Middle frontal gyrus (tissue), 1 donor: Measurements from ENCODE around the gene SMAP1.
"Not testable (repeated sequence)": the region's sequence is repeated elsewhere in the genome, so short reads cannot be mapped to it uniquely, and the experiment has no call there.

ENCODE experiments used
- DNase-seq: peaks from one replicate; pipeline ENCODE4 v3.0.0-alpha.2; 2015; ENCODE audit warnings: low spot score; ENCODE audit errors: extremely low spot score

Gene SMAP1

DNA sequence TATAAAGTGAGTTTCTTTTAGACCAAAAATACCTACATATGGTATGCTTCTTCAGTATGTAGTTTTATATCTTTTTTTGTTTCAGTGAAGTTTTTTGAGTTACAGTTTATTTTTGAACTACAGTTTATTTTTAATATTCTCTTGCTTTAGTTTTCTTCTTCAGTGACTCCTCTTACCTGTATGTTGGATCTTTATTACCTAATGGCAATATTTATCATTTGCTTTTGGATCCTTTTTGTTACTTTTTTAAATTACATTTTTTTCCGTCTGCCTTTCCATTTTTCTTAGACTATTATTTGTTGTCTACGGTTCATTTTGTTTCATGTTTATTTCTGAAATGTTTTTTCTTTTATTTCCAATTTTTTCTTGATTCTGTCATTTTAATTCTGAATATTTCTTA, 71.9 kb downstream of the SMAP1 start:
- DNase-seq = no peak

DNA sequence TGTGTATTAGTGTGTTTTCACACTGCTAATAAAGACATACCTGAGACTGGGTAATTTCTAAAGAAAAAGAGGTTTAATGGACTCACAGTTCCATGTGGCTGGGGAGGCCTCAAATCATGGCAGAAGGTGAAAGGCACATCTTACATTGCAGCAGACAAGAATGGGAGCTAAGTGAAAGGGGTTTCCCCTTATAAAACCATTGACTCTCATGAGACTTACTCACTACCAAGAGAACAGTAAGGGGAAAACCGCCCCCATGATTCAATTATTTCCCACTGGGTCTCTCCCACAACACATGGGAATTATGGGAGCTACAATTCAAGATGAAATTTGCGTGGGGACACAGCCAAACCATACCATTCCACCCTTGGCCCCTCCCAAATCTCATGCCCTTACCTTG, 73.1 kb downstream of the SMAP1 start:
- DNase-seq = not testable (repeated sequence)

- DNase-seq = not testable (repeated sequence)
Observed at GRCh38 chr6:70742462-70742861, 74.8 kb downstream of the SMAP1 start.

DNA sequence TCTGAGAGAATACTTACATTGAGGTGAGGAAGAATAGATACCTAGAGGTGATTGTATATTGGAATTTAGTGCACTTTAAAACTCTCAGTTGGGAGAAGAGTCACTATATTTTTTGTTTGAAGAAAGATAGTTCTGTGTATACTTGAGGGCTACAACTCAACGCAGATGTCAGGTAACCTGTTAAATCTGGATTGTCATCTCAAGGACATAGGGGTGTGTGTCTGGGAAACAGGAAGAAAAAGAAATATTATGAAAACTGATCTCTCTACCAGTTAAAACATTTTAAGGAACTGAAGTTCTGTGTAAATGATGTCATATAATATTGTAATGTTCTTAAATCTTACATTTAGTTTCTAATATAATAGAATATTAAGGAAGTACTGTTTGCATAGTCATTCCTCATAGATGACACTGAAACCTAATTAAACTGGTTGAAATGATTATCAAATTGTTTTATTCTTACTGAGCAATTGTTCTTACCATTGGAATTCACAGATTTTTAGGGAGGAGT, 86.2 kb downstream of the SMAP1 start:
- DNase-seq = no peak

GRCh38 chr6:70758883-70759282, 91.2 kb downstream of the SMAP1 start:
- no peak for DNase-seq

DNA sequence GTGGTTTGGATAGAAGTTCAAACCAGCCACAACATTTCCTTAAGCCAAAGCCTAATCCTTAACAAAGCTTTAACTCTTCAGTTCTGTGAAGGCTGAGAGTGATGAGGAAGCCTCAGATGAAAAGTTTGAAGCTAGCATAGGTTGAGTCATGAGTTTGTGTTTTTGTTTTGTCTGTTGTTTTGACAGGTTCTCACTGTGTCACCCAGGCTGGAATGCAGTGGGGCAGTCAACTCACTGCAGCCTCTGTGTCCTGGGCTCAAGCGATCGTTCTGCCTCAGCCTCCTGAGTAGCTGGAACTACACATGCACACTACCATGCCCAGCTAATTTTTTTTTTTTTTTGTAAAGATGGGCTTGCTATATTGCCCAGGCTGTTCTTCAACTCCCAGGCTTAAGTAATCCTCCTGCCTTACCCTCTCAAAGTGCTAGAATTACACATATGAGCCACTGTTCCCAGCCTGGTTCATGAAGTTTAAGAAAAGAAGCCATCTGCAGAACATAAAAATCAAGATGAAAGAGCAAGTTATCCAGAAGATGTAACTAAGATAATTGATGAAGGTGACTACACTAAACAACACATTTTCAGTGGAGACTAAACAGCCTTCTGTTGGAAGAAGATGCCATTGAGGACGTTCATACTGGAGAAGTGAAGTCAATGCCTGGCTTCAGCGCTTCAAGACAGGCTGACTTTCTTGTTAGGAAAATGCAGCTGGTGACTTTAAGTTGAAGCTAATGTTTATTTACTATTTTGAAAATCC, 96.2 kb downstream of the SMAP1 start:
- no peak for DNase-seq

- DNase-seq = no peak
Observed at GRCh38 chr6:70764706-70765105, 97.0 kb downstream of the SMAP1 start.

DNA sequence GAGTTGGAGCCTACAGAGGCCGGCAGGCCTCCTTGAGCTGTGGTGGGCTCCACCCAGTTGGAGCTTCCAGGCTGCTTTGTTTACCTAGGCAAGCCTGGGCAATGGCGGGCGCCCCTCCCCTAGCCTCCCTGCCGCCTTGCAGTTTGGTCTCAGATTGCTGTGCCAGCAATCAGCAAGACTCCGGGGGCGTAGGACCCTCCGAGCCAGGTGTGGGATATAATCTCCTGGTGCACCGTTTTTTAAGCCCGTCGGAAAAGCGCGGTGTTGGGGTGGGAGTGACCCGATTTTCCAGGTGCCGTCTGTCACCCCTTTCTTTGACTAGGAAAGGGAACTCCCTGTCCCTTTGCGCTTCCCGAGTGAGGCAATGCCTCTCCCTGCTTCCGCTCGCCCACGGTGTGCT, 103.7 kb downstream of the SMAP1 start:
- DNase-seq = not testable (repeated sequence)

DNA sequence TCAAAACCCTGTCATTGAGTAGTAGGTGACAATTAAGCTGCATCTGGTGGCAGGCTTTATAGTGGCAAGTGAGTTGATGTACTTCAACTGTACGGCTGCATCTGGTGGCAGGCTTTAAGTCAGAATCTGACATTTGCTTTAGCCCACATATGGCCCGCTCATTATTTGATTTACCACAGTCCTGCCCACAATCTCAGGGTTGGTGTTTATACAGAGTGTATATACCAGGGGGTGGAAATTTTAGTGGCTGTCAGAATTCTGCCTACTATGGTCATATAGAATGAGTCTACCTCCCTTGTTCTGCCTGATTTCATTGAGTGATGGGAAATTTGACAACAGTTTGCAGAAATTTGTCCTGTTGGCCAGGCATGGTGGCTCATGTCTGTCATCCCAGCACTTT, 112.3 kb downstream of the SMAP1 start:
- no peak for DNase-seq

GRCh38 chr6:70790483-70791224, 123.0 kb downstream of the SMAP1 start:
- DNase-seq = no peak

DNA sequence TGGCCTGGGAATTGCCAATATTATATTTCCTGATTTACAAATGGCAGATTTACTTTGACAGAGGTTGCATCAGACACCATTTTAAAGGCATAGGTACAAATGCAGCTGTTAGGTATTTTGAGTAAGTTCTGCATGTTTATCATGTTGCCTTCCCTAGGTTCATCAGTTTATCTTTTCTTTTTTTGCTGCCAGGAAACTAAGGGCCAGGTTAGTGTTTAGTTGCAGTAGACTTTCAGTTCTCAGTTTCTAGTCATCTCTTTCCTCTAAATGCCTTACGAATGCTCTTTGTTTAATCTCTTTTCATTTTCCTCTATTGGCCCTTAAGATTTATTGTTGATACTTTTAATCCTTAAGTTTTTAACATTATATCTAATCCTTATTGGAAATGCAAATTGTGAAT, 129.9 kb downstream of the SMAP1 start:
- DNase-seq = no peak

DNA sequence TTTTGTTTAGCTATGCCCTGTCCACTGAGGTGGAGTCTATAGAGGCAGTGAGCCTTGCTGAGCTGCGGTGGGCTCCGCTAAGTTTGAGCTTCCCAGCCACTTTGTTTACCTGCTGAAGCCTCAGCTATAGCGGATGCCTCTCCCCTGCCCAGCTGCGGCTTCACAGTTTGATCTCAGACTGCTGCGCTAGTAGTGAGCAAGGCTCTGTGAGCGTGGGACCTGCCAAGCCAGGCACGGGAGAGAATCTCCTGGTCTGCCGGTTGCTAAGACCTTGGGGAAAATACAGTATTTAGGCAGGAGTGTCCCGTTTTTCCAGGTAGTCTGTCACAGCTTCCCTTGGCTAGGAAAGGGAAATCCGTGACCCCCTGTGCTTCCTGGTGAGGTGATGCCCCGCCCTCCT, 138.4 kb downstream of the SMAP1 start:
- no peak for DNase-seq

DNA sequence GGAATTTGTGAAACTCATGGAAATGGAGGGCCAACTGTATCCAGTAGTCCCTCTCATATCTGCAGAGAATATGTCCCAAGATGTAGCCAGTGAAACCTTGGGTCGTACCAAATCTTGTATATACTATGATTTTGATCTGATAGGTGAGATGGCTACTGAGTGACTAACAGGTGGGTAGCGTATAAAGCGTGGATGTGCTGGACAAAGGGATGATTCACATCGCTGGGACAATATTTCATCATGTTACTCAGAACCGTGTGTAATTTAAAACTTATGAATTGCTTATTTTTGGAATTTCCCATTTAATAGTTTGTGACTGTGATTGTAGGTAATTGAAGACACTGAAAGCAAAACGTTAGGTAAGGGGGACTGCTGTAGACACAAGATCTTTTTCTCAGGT, 144.1 kb downstream of the SMAP1 start:
- DNase-seq = no peak

- DNase-seq = no peak
Observed at GRCh38 chr6:70813885-70814284, 146.2 kb downstream of the SMAP1 start.

DNA sequence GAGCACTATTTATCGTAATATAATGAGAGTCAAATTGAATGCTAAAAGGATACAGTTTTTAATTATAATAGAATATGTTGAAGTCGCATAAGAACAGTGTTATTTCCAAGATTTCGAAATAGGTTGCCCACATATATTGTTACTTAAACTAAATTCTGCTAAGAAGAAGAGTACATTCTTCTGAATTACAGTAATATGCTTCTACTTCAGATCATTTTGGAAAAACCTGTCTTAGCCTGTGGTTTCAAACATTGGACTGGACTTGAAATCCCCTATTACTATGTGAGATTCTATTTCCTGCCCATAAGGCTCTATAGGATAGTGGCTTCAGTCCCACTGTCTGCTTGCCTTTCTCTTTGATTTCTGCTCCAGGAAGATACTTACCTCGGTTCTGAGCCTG, 152.0 kb downstream of the SMAP1 start:
- DNase-seq = no peak

GRCh38 chr6:70820778-70821177, 153.1 kb downstream of the SMAP1 start:
- no peak for DNase-seq

DNA sequence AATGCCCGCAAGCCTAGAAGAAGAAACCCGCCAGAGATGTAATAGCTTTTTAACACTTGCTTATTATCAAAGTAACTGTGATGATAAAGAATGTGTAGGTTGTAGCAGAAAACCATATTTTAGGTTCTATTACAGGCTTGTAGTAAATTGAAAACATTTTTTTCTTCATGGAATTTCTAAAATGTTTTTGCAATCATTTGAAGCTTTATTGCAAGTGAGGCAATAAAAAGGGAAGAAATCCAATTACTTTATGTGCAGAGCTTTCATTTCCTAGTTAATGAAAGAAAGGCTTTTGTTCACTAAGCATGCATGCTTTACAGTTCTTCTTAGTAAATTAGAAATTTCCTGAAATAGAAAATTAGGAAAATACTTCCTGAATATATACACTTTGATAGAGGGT, 154.1 kb downstream of the SMAP1 start:
- DNase-seq = no peak

- no peak for DNase-seq
Observed at GRCh38 chr6:70823651-70824050, 156.0 kb downstream of the SMAP1 start.

DNA sequence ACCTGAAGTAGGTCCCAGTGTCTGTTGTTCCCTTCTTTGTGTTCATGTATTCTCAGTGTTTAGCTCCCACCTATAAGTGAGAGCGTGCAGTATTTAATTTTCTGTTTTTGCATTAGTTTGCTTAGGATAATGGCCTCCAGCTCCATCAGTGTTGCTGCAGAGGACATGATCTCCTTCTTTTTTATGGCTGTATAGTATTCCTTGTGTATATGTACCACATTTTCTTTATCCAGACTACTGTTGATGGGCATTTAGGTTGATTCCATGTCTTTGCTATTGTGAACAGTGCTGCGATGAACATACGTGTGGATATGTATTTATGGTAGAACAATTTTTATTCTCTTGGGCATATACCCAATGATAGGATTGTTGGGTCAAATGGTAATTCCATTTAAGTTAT, 163.7 kb downstream of the SMAP1 start:
- no peak for DNase-seq

DNA sequence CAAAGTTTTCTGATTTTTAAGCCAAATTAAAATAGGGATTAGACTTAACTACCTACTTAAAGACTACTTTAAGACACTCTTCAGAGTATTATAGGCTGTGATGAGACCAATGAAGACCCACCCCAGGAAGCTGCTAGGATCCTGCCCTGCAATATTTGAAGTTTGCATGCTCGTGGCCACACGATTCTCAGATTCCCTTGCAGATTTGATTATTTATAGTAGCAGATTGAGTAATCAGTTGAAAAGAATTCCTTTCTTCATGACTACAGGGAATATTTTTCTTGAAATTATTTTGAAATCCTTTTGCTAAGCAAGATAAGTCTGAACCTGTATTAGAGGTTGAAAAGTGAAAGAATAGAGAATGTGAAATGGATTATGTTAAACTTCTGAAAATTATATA, 166.8 kb downstream of the SMAP1 start:
- no peak for DNase-seq

- DNase-seq = no peak
Observed at GRCh38 chr6:70838907-70839285, 171.2 kb downstream of the SMAP1 start.

DNA sequence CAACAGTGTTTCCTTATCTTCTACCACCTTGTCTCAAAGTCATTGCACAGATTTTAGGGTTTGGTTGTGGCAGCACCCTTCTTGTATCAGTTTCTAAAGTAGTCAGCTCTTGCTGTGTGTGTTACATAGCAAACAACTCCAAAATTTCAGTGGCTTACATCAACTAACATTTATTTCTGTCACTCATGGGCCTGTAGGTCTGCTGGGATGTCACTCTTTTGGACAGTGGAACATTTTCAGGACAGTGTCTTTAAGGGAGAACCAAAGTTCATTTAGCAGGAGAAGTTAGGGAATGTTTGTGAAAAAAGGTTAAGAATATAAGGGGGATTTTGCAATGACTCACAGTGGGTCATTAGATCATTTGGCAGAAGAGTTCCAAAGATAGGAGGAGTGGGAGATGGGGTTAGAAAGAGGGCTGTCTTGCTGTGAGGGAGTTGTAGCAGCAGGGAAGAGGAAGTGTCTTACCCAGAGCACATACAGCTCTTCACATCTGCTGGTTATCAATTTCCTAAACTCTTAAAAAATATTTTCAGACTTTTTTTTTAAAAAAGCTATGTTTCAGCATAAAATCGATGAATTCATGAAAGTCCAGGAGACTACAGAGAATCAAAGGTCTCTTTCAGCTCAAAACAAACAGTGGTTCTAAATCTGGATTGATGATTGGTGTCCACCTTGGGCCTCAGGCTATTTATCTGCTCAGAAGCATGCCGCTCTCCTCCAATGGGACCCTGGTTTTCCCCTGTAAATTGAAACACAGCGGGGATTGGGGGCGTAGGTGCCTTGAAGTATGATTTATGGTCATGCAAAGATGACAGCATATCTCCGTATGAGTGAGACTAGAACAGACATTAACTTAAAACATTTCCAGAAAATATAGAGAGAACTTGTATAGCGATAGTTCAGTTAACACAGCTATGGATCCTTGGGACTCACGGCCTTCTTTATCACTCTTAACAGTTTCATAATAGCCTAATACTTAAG, 171.9 kb downstream of the SMAP1 start:
- no peak for DNase-seq
